Mammary epithelial cell (primary cell): ENCODE measurements around the gene TBXAS1.

Experiments
- EZH2 ChIP-seq: IDR thresholded peaks from 2 replicates; pipeline ENCODE4 v1.6.1; 2012; ENCODE audit warnings: low read length, inconsistent platforms, borderline replicate concordance
- TF ChIP-seq, protein P1 (sequence below), 2 donors: IDR thresholded peaks in 1 of 2; conservative IDR thresholded peaks in 1 of 2; 2 replicates each; pipeline ENCODE4 v1.5.1; 2011 to 2012; ENCODE audit warnings: inconsistent platforms in 2 of 2, low read length in 2 of 2, mild to moderate bottlenecking in 2 of 2, control low read depth in 1 of 2, low read depth in 1 of 2; ENCODE audit not compliant: insufficient read depth in 1 of 2; ENCODE audit errors: extremely low read depth in 1 of 2

DNA sequence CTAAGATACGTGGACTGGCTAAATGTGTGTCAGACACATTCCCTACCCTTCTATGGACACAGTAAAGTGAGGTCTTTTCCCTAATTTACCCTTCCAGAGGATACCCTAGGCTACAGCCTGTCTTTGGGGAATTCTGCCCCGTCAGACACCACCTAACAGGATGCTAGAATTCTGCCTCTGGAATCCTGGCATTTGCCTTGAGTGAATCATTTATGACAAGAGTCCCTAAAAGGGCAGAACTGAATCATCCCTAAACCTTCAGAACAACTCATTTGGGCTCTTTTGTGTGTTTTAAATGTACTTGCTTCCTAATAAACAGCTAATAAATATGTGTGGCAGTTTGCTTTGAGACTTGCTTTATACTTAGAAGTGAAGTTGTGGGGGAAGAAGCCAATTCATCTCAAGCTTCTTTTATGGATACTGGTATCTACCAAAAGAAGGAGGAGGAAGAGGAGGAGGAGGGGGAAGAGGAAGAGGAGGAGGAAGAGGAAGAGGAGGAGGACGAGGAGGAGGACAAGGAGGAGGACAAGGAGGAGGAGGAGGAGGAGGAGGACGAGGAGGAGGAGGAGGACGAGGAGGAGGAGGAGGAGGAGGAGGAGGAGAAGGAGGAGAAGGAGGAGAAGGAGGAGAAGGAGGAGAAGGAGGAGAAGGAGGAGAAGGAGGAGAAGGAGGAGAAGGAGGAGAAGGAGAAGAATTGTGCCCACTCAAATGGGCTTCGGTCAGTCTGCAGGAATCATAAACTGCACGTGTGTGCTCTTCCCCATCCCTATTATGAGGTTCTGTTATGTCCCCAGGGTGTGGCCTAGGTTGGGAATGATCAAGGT lies 206.5 kb downstream of the TBXAS1 start:
- TF ChIP-seq EZH2, result no peak
- TF ChIP-seq, protein P1, sequence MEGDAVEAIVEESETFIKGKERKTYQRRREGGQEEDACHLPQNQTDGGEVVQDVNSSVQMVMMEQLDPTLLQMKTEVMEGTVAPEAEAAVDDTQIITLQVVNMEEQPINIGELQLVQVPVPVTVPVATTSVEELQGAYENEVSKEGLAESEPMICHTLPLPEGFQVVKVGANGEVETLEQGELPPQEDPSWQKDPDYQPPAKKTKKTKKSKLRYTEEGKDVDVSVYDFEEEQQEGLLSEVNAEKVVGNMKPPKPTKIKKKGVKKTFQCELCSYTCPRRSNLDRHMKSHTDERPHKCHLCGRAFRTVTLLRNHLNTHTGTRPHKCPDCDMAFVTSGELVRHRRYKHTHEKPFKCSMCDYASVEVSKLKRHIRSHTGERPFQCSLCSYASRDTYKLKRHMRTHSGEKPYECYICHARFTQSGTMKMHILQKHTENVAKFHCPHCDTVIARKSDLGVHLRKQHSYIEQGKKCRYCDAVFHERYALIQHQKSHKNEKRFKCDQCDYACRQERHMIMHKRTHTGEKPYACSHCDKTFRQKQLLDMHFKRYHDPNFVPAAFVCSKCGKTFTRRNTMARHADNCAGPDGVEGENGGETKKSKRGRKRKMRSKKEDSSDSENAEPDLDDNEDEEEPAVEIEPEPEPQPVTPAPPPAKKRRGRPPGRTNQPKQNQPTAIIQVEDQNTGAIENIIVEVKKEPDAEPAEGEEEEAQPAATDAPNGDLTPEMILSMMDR (conservative IDR thresholded peaks at IDR 0.05 in 1 of 2, IDR thresholded peaks at IDR 0.05 in 1 of 2; ENCODE audit: extremely low read depth in 1 of 2, insufficient read depth in 1 of 2, low read depth in 1 of 2, low read length in 2 of 2), result no peak
